ENCODE results near the gene OR6P1. TPM values are rescaled to one million over a fixed set of nuclear protein-coding genes. Genes with fewer than 3 reads are reported as not detected.

The OR6P1 gene
- not detected for polyA plus RNA-seq (ENCODE audit: insufficient read length in 4 of 4)

DNA sequence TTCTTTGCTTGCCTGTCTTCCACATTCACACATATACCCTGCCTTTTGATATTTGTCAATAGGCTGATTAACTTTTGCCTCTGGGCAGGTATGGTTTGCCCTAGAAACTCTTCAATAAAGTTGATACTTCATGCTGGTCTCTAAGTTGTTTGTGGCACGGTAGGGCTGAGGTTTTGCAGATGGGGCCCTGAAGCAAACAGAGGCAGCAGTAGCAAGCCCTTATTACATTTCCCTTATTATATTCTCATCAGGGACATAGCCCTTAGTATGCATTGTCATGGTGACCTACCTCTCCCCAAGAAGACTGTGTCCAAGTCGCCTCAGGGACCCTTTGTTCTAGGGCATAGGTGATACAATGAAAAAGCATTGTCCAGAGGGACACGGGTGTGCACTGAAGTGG, at the start of gene OR6P1:
OR6P1 (minus strand) TSS at position 101 of the 400 bp plus-strand sequence. CDS start 6,976 bp downstream, outside the sequence.
- DNase-seq (ENCODE audit: low read depth in 4 of 4, low spot score in 2 of 4) = no peak

DNA sequence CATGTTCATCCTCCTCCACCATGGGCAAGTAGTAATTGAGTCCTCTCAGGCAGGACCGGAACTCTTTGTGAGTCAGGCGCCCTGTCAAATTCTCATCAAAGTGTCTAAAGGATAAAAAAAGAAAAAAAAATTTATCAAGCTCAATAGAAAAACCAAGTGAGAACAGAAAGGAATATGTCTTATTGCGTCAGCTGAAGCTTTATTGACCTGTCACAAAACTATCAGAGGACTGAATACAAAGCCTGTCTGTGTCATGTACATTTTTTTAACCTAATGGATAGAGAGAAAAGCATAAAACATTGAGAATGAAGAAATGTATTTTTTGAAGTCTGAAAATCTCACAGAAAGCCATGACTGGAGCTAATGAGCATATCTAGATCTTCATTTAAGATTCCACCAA, 43.4 kb upstream of the OR6P1 start:
- DNase-seq (ENCODE audit: low read depth in 4 of 4, low spot score in 2 of 4) = no peak

- no peak for DNase-seq (ENCODE audit: low read depth in 4 of 4, low spot score in 2 of 4)
Measured at GRCh38 chr1:158611916-158612315, 41.5 kb upstream of the OR6P1 start.

DNA sequence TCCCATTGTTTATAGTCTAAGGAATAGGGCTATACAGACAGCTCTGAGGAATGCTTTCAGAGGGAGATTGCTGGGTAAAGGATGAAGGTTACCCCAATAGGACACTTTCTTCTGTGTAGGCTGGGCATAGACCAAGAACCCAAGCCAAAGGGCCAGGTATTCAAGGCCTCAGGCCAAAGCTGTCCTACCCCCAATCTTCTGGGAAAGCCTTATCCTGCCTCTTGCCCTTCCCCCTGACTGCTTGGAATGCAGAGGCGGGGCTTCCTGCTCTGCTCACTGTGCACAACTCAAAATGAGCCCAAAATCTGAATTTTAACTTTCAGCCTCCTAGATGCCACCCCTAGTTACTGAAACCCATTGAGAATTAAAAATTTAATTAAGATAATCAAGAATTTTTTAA, 36.9 kb upstream of the OR6P1 start:
- no peak for DNase-seq (ENCODE audit: low read depth in 4 of 4, low spot score in 2 of 4)

GRCh38 chr1:158604968-158605367, 34.6 kb upstream of the OR6P1 start, which contains the start of gene OR10Z1:
TSS of gene OR10Z1 (plus strand) at chr1:158605268. CDS start at chr1:158606439, 1,171 bp downstream.
- no peak for DNase-seq (ENCODE audit: low read depth in 4 of 4, low spot score in 2 of 4)

DNA sequence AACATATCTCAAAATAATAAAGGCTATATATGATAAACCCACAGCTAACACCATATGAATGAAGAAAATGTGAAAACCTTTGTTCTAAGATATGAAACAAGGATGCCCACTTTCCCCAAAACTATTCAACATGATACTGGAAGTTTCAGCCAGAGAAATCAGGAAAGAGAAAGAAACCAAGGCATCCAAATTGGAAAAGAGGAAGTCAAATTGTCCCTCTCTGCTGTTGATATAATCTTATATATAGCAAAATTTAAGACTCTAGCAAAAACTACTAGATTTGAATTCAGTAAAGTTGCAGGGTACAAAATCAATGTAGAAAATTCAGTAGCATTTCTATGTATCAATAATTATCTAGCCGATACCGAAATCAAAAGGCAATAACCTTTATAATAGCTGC, 30.4 kb upstream of the OR6P1 start:
- DNase-seq (ENCODE audit: low read depth in 4 of 4, low spot score in 2 of 4) = no peak

- DNase-seq (ENCODE audit: low read depth in 4 of 4, low spot score in 2 of 4) = no peak
Measured at GRCh38 chr1:158586942-158587341, 16.6 kb upstream of the OR6P1 start.

DNA sequence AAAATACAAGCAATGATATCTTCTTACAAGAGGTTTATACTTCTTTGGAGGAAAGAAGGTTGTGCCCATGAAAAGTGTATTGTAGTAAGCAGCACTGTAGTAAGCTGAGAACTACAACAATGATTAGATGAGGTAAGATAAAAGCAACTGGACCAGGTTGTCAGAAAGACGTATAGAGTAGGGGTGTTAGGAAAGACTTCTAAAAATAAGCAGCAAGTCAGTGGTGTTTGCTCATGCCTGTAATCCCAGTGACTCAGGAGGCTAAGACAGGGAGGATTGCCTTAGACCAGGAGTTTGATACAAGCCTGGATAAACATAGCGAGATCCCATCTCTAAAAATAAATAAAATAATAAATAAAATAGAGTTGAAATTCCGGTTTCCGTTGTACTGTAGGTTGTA, 13.6 kb upstream of the OR6P1 start:
- no peak for DNase-seq (ENCODE audit: low read depth in 4 of 4, low spot score in 2 of 4)

DNA sequence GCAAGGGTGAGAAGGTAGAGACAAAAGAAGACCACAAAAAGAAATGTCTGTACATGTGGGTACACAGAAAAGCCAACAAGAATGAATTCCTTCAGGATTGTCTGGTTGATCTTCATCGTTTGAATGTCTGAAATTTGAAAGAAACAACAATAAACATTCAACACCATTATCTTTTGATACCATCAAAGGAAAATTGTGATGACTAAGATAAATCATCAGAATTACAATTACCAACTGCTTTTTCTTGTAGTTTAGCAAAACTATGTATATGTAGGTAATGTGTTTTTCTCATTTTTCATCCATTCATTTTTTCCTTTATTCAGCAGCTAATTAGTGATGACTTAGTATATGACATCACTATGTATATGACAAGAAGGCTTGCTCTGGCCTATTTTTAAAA, 9.4 kb upstream of the OR6P1 start, which contains the start of gene OR10X1:
OR10X1 (minus strand) TSS at position 167 of the 400 bp plus-strand sequence; CDS start at position 167, 0 bp downstream.
- no peak for DNase-seq (ENCODE audit: low read depth in 4 of 4, low spot score in 2 of 4)

DNA sequence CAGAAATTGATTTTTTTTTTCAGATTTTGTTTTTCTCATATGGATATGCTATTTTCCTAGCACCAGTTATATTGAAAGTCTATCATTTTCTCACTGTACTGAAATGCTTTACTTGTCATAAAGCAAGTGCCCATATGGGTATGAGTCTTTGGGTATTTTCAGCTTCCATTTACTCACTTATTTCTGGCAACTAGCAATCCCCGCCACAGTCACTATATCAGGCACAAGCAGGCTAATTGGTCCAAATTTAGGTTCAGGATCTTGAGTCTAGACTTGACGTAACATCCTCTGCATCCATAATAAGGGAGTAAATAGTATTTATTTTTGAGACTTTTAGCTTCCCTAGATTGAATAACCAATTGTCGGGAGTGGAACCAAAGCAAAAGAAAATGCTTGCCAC, 7.2 kb upstream of the OR6P1 start:
- no peak for DNase-seq (ENCODE audit: low read depth in 4 of 4, low spot score in 2 of 4)

DNA sequence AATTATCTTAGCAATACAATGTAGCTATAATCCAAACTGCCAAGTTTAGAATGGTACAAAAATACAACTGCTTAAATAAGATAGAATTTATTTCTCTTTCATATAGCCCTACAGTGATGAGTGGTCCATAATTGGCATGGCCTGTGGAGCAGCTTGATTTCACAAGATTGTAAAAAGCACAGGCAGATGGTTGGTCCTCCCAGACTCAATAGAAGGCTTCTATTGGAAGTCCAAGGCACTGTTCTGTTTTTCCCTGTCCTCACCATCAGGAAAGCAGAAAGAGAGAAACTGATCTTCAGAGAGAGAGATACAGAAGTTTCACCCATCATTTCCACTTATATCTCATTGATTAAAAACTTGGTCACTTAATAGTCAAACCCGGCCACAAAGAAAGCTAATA, 1.8 kb upstream of the OR6P1 start:
- DNase-seq (ENCODE audit: low read depth in 4 of 4, low spot score in 2 of 4) = no peak

- no peak for DNase-seq (ENCODE audit: low read depth in 4 of 4, low spot score in 2 of 4)
Measured at GRCh38 chr1:158564608-158565007, 5.8 kb downstream of the OR6P1 start.

DNA sequence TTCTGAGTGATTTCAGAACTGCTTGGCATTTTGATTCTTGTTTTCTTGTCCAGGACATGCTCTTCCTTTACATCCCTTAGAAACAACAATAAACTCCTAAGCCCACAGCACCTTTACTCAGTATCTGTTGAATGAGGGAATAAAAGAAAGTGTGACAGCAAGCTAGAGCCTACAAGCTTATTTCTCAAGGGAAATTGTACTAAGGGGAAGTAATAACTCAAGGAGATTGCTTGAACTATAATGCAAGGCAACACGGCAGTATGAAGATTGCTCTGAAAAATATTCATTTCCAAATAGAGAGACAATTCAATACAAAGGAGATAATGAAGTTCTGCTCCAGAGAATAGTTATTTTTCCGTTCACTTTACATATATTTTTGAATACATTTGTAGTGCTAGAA, 6.5 kb downstream of the OR6P1 start:
- DNase-seq (ENCODE audit: low read depth in 4 of 4, low spot score in 2 of 4) = no peak

DNA sequence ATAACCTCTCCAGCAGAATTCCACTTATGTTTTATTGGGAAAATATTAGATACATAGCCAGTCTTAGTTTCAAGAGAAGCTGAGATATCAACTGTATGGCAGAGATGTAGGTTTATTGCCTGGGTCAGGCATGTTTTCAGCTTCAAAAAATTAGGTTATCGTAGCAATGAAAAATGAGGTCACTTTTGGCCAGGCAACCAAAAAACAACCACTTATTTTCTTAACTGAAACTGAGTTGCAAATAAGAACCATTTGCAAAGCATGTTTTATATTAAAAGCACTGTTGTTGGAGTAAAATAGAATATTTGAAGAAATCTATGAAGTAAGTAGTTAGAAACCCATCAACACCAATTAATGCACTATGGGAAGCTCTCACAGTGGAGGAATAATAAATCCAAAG, 10.7 kb downstream of the OR6P1 start:
- no peak for DNase-seq (ENCODE audit: low read depth in 4 of 4, low spot score in 2 of 4)

- DNase-seq (ENCODE audit: low read depth in 4 of 4, low spot score in 2 of 4) = no peak
Measured at GRCh38 chr1:158554352-158554751, 16.0 kb downstream of the OR6P1 start, which contains the start of gene OR6Y1. TSS of gene OR6Y1 (minus strand) at chr1:158554405. CDS start at chr1:158548105, 6,300 bp downstream.

DNA sequence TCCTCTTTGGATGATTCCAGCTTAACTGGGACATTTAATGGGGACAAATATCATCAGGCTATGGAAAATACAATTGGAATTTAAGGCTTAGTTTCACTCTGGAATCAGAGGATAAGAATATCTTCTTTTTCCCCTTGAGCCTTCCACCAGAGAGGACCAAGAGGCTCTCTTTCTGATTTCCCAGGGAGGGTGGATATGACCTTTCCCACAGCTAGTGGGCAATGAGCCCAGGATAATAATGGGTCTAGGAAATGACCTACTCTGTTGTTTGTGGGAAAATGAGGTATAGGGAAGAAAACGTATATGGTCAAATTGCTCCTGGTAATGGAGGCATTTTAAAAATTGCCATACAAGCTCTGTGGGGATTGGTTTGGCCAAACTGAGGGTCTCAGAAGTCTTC, 18.1 kb downstream of the OR6P1 start:
- no peak for DNase-seq (ENCODE audit: low read depth in 4 of 4, low spot score in 2 of 4)

- DNase-seq (ENCODE audit: low read depth in 4 of 4, low spot score in 2 of 4) = no peak
Measured at GRCh38 chr1:158547533-158547932, 22.8 kb downstream of the OR6P1 start.

DNA sequence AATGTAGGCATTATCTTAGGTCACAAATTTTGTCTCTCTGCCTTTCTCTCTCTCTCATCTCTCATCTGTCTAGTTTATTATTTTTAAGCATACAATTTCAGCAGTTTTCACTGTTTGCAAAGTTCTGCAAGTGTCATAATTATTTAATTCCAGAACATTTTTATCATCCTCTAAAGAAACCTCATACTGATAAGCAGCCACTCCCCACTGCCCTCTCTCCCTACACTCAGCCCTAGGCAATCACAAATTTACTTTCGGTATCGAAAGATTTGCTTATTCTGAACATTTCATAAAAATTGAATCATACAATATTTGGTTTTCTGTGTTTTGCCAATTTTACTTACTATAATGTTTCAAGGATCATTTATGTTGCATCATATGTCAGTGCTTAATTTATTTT, 32.8 kb downstream of the OR6P1 start:
- no peak for DNase-seq (ENCODE audit: low read depth in 4 of 4, low spot score in 2 of 4)

- peak in 1 of 4 donors; percentile 4 for DNase-seq (ENCODE audit: low read depth in 4 of 4, low spot score in 2 of 4)
Measured at GRCh38 chr1:158534496-158534895, 35.9 kb downstream of the OR6P1 start.

DNA sequence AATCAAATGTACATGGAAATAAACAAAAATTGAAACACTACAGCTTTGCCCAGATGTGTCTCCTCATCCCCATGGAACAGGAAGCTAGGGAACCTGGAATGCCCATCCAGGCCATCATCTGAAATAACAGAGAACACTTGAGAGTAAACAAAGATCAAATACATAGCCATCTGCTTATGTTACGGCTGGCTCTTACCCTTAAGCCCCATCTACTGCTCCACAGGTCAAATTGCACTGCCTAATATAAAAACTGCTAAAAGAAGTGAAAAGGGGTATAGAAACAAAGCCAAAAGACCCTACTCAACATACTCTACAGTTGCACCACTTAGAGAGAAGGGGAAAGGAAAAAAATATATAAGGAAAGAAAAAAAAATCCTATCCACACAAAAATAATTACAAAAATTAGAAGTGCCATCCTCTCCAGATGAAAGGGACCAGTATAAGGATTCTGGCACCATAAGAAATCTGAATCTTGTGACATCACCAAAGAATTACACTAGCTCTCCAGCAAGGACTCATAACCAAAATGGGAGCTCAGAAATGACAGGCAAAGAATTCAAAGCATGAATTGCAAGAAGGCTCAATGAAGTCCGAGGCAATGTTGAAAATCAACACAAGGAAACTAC, 43.1 kb downstream of the OR6P1 start:
- DNase-seq (ENCODE audit: low read depth in 4 of 4, low spot score in 2 of 4) = no peak

DNA sequence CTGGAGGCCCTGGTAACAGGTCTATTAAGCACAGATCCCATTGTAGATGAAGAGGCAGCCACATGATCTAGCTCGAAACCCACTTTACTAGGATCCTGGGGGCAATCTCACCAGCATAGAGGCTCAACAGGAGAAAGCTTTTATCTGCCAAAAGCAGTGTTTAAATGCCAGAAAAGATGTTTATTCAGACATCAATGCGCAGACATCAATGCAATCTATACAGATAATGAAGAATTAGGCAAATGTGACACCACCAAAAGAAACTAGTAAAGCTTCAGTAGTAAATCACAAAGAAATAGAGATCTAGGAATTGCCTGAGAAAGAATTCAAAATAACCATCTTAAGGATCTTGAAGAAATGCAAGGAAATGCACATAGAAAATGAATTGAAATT, 48.7 kb downstream of the OR6P1 start:
- DNase-seq (ENCODE audit: low read depth in 4 of 4, low spot score in 2 of 4) = no peak

DNA sequence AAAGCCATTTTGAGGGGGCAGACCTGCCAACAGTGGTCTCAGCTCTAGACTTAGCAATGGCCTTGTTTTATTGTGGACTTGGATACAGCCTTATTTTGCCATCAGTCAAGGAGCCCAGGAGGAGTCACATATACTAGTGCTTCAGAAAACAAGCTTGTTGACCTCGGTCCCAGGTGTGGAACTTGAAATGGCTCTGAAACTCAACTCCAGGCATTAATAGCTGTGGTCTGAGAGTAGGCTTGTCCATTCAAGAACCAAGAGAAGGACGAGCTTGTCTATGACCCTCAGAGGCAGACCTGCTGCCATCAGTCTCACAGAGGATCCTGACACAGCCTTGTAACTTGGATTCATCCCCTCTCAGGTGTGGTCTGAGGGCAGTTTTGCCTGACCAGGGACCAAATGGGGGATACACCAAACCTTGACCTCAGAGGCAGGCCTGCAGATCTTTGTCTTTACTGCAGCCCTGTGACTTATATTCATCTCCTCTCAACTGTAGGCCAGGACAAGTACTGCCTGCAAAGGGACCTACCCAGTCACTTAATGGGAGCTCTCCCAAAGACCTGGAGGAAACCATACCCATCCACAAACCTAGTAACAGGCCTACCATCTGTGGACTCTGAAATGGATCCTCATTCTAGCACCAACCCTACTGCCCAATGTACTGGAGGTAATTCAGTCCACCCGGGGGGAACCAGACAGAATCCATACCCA, 49.3 kb downstream of the OR6P1 start:
- no peak for DNase-seq (ENCODE audit: low read depth in 4 of 4, low spot score in 2 of 4)

Measured in left renal cortex interstitium (tissue), 4 donors.